ENCODE results near the gene DACT1. TPM values are rescaled to one million over a fixed set of nuclear protein-coding genes. Genes with fewer than 3 reads are reported as not detected.

The DACT1 gene
- polyA plus RNA-seq, 1 experiment: 17.8 TPM

DNA sequence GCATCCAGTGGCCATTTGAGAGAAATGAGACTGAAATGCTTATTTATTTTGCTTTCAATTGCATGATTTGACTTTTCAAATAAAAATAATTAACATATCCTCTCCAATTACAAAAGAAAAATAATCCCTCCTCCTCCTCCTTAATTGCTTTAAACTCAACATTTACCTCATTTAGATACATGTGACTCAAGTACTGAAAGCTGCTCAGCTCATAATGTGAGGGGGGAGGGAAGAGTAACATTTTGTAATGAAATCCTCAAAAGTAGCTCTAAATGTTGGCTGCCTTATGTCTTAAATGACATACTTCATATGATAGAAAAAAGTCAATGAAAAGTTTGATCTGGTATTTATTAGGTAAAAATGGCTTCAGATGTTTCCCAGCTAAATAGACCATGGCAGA, 29.0 kb downstream of the DACT1 start:
- H3K4me3 ChIP-seq (ENCODE audit: low read depth, low read length): no peak overlapping the region
- ChIA-PET CTCF (interaction anchor here (0.5 to 0.9 kb wide), 3 partner anchors 21 to 123 kb away, joined by 3 read pairs; no protein-coding TSS in a partner anchor), POLR2A (interaction anchor here (0.6 kb wide), 1 partner anchor 441 kb away, joined by 4 read pairs; no protein-coding TSS in a partner anchor)
- TF ChIP-seq, protein P1, sequence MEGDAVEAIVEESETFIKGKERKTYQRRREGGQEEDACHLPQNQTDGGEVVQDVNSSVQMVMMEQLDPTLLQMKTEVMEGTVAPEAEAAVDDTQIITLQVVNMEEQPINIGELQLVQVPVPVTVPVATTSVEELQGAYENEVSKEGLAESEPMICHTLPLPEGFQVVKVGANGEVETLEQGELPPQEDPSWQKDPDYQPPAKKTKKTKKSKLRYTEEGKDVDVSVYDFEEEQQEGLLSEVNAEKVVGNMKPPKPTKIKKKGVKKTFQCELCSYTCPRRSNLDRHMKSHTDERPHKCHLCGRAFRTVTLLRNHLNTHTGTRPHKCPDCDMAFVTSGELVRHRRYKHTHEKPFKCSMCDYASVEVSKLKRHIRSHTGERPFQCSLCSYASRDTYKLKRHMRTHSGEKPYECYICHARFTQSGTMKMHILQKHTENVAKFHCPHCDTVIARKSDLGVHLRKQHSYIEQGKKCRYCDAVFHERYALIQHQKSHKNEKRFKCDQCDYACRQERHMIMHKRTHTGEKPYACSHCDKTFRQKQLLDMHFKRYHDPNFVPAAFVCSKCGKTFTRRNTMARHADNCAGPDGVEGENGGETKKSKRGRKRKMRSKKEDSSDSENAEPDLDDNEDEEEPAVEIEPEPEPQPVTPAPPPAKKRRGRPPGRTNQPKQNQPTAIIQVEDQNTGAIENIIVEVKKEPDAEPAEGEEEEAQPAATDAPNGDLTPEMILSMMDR (IDR thresholded peaks at IDR 0.05; ENCODE audit: insufficient read depth, low read depth, low read length): no peak
- H3K27me3 ChIP-seq (ENCODE audit: control insufficient read depth, insufficient read depth, low read length): no peaks in the 10 kb centered on the region
- no peaks in the 10 kb centered on the region for H3K36me3 ChIP-seq (ENCODE audit: control insufficient read depth, insufficient read depth, low read length)
- DNase-seq (ENCODE audit: low read depth): no peak

DNA sequence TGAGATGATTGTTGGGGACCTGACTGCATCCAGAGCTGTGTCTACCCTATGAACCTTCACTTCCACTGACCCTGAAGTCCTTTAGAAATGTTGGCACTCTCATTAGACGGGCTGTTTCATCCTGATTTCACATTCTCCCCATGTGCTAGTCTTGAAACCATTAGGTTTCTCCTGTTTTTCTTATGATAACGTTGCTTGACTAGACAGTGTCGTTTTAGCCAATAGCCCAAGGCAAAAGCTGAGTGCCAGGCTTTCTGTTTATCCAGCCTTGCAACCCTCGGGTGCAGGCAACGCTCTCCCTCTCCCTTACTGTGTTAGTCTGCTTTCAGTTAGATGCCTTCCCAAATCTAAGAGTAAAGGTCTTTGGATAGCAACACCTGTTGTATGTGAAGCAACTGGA, 30.1 kb downstream of the DACT1 start:
- POLR2A ChIA-PET: no interaction called here

DNA sequence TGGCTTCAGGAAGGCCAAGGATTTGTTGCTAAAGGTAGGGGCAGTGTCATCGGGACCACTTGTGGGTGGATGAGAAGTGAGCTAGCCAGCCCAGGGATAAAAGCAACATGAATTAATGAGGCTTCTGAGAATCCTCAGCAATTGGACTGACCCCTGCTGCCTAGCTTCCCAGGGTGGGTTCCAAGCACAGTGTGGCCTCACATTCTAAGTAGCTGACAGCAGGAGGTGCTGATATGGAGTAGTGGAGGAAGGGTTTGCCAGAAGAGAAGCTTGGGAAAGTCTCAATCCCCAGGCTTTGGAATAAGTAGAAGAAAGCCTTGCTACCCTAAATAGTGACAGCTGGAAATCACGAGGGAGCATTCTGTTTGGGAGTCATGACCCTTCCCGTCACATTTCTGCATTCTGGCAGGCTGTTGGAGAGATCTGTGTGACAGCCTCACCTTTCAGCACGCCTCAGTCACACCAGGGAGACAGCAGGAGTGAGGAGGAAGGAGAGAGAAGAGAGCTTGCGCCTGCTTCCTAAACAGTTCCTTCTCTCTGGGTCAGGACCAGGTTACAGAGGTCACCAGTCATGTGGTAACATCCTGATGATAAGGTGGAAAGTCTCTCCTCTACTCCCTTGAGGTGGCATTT, 31.2 kb downstream of the DACT1 start:
- CTCF ChIA-PET: no interaction called here

More for the DNA sequence above, 30.1 kb downstream of the DACT1 start:
- Histone ChIP-seq H3K4me3 (ENCODE audit: low read depth, low read length) (no peak overlapping the region), H3K36me3 (ENCODE audit: control insufficient read depth, insufficient read depth, low read length) (no peaks in the 10 kb centered on the region), H3K27me3 (ENCODE audit: control insufficient read depth, insufficient read depth, low read length) (no peaks in the 10 kb centered on the region)
- DNase-seq (ENCODE audit: low read depth): no peak
- TF ChIP-seq, protein P1 (IDR thresholded peaks at IDR 0.05; ENCODE audit: insufficient read depth, low read depth, low read length): no peak
- CTCF ChIA-PET: no interaction called here

DNA sequence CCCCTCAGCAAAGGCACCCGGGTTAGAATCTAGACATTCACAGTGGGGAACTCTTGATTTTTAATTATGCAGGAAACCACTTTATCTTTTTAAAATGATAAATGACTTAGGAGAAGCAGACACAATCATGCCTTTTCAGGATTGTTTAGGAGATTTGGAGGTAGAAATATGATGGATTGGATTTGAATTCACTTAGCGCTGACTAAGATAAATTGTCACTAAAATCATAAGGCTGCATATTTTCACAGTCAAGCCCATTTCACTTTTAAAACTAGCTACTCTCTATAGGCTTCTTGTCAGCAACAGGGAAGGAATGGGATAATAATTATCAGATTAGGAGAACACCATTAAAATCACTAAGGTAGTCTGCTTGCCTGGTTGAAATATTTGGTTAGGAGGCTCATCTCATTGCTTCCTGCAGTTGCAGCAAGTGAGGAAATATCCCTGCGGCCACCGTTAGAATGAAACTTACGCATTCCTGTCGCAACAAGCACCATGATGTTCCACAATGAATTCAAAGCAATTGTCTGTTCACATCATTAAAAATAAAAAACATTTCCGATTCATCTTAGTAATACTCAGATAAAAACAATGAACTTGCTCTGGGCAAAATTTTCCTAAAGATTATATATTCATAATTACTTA, 31.9 kb downstream of the DACT1 start:
- Histone ChIP-seq H3K36me3 (ENCODE audit: control insufficient read depth, insufficient read depth, low read length) (no peaks in the 10 kb centered on the region), H3K4me3 (ENCODE audit: low read depth, low read length) (no peak overlapping the region), H3K27me3 (ENCODE audit: control insufficient read depth, insufficient read depth, low read length) (no peaks in the 10 kb centered on the region)
- ChIA-PET CTCF (no interaction called here), POLR2A (no interaction called here)
- DNase-seq (ENCODE audit: low read depth): no peak
- TF ChIP-seq, protein P1 (IDR thresholded peaks at IDR 0.05; ENCODE audit: insufficient read depth, low read depth, low read length): no peak

More for the DNA sequence above, 31.2 kb downstream of the DACT1 start:
- TF ChIP-seq, protein P1 (IDR thresholded peaks at IDR 0.05; ENCODE audit: insufficient read depth, low read depth, low read length): no peak
- POLR2A ChIA-PET: no interaction called here
- Histone ChIP-seq H3K4me3 (ENCODE audit: low read depth, low read length) (no peak overlapping the region), H3K36me3 (ENCODE audit: control insufficient read depth, insufficient read depth, low read length) (no peaks in the 10 kb centered on the region), H3K27me3 (ENCODE audit: control insufficient read depth, insufficient read depth, low read length) (no peaks in the 10 kb centered on the region)
- no peak for DNase-seq (ENCODE audit: low read depth)

DNA sequence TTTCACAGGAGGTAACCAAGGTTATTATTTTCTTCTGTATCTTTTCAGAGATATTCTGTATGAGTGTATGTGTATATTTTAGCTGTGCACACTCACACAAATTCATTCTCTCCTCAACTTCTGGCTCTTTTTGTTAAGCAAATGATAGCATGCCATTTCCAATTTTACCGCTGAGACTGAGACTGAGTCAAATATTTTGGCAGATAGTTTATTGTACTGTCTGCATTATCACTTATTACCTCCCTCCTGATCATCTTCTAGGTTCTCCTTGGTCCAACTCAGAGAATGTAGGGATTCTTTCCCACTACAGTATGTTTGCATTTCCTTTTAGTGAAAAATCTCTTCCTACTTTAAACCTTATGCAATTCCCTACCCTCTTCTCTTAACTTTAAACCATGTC, 33.3 kb downstream of the DACT1 start:
- Histone ChIP-seq H3K36me3 (ENCODE audit: control insufficient read depth, insufficient read depth, low read length) (no peaks in the 10 kb centered on the region), H3K27me3 (ENCODE audit: control insufficient read depth, insufficient read depth, low read length) (no peaks in the 10 kb centered on the region), H3K4me3 (ENCODE audit: low read depth, low read length) (no peak overlapping the region)
- no peak for DNase-seq (ENCODE audit: low read depth)
- POLR2A ChIA-PET: no interaction called here
- CTCF ChIA-PET: no interaction called here
- TF ChIP-seq, protein P1 (IDR thresholded peaks at IDR 0.05; ENCODE audit: insufficient read depth, low read depth, low read length): no peak
